Measurements from ENCODE around the gene CPT1A. TPM values are rescaled to one million over a fixed set of nuclear protein-coding genes. Genes with fewer than 3 reads are reported as not detected.

CPT1A gene
- total RNA-seq, 1 donor from 2014 or later, result 51.9 TPM

- DNase-seq (ENCODE audit: low spot score), result no peak
Measured at GRCh38 chr11:68832476-68833181, 9.1 kb downstream of the CPT1A start.

GRCh38 chr11:68831124-68831523, 10.6 kb downstream of the CPT1A start:
- DNase-seq (ENCODE audit: low spot score), result no peak

GRCh38 chr11:68829581-68829980, 12.1 kb downstream of the CPT1A start:
- no peak for DNase-seq (ENCODE audit: low spot score)

- DNase-seq (ENCODE audit: low spot score), result no peak
Measured at GRCh38 chr11:68828957-68829356, 12.8 kb downstream of the CPT1A start.

GRCh38 chr11:68828155-68828931, 13.4 kb downstream of the CPT1A start:
- no peak for DNase-seq (ENCODE audit: low spot score)

GRCh38 chr11:68827733-68828132, 14.0 kb downstream of the CPT1A start:
- no peak for DNase-seq (ENCODE audit: low spot score)

- no peak for DNase-seq (ENCODE audit: low spot score)
Measured at GRCh38 chr11:68826726-68827125, 15.0 kb downstream of the CPT1A start.

GRCh38 chr11:68825571-68825970, 16.1 kb downstream of the CPT1A start:
- DNase-seq (ENCODE audit: low spot score), result no peak

- no peak for DNase-seq (ENCODE audit: low spot score)
Measured at GRCh38 chr11:68822546-68822945, 19.2 kb downstream of the CPT1A start.

GRCh38 chr11:68821670-68822069, 20.0 kb downstream of the CPT1A start:
- DNase-seq (ENCODE audit: low spot score), result no peak

- no peak for DNase-seq (ENCODE audit: low spot score)
Measured at GRCh38 chr11:68819362-68819761, 22.4 kb downstream of the CPT1A start.

- DNase-seq (ENCODE audit: low spot score), result no peak
Measured at GRCh38 chr11:68818181-68818580, 23.5 kb downstream of the CPT1A start.

GRCh38 chr11:68817554-68817953, 24.2 kb downstream of the CPT1A start:
- DNase-seq (ENCODE audit: low spot score), result no peak

GRCh38 chr11:68816917-68817419, 24.7 kb downstream of the CPT1A start:
- no peak for DNase-seq (ENCODE audit: low spot score)

GRCh38 chr11:68816251-68816776, 25.4 kb downstream of the CPT1A start:
- DNase-seq (ENCODE audit: low spot score), result no peak

GRCh38 chr11:68813773-68814172, 27.9 kb downstream of the CPT1A start:
- DNase-seq (ENCODE audit: low spot score), result no peak

- no peak for DNase-seq (ENCODE audit: low spot score)
Measured at GRCh38 chr11:68812526-68812925, 29.2 kb downstream of the CPT1A start.

GRCh38 chr11:68810164-68810563, 31.6 kb downstream of the CPT1A start:
- DNase-seq (ENCODE audit: low spot score), result no peak

GRCh38 chr11:68809506-68809905, 32.2 kb downstream of the CPT1A start:
- DNase-seq (ENCODE audit: low spot score), result no peak

- DNase-seq (ENCODE audit: low spot score), result no peak
Measured at GRCh38 chr11:68808787-68809186, 32.9 kb downstream of the CPT1A start.

GRCh38 chr11:68806931-68807844, 34.5 kb downstream of the CPT1A start:
- DNase-seq (ENCODE audit: low spot score), result no peak

Data from mesenteric fat pad (tissue), 1 donor.